ENCODE data around the gene TIMM23.

DNA sequence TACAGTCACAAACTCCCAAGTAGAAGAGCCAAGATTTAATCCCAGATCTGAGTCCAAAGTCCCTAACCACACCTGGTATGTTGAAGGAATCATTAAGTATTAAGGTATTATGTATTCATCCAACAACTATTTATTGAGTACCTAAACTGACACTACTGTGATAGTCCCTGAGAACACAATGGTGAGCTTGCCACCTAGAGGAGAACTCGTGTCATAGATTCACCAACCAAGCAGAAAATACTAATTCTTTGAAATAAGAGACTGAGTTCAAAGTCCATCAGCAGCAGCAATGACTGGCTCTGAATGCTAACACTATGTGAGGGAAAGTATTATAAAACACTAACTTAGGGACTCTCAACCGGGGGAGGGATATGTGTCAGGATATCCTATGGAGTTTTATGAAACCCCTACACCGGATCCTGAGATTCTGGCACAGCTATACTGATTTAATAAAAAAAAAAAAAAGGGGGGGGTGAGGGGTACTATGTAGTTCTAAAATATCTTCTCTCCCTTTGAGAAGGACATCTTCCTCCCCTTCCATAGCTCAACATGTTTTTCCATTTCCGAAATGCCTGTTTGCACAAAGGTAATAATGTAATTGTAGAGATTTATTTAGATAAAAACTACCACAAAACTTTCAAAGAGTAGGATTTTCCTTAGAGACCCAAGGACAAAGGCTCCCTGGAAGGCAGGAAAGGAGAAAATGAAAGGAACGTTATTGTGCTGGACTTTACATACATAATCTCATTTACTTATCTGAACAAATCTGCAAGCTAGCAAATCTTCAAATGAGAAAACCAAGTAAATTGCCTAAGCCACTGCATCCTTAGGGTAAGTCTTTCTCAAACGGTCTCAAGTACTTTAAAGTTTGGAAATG, 56.5 kb downstream of the TIMM23 start:
- TF ChIP-seq, protein P1, sequence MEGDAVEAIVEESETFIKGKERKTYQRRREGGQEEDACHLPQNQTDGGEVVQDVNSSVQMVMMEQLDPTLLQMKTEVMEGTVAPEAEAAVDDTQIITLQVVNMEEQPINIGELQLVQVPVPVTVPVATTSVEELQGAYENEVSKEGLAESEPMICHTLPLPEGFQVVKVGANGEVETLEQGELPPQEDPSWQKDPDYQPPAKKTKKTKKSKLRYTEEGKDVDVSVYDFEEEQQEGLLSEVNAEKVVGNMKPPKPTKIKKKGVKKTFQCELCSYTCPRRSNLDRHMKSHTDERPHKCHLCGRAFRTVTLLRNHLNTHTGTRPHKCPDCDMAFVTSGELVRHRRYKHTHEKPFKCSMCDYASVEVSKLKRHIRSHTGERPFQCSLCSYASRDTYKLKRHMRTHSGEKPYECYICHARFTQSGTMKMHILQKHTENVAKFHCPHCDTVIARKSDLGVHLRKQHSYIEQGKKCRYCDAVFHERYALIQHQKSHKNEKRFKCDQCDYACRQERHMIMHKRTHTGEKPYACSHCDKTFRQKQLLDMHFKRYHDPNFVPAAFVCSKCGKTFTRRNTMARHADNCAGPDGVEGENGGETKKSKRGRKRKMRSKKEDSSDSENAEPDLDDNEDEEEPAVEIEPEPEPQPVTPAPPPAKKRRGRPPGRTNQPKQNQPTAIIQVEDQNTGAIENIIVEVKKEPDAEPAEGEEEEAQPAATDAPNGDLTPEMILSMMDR (IDR thresholded peaks at IDR 0.05 in 8 of 11, conservative IDR thresholded peaks at IDR 0.05 in 3 of 11) = peak in 10 of 11 experiments; percentile 15 to 72 (median 59)
- no peak for TF ChIP-seq POLR2AphosphoS5 (IDR thresholded peaks at IDR 0.05)

All from spleen (tissue), 7 donors.